Activated CD4-positive, alpha-beta T cell treated with anti-CD3 and anti-CD28 coated beads for 36 hours (primary cell): ENCODE results near the gene RHOBTB3. TPM values are rescaled to one million over a fixed set of nuclear protein-coding genes. Genes with fewer than 3 reads are reported as not detected.
A peak's percentile ranks its signal among the peaks of the same experiment; 100 is the strongest.
"Not testable (repeated sequence)": the region's sequence is repeated elsewhere in the genome, so short reads cannot be mapped to it uniquely, and the experiment has no call there.

ENCODE experiments used
- ATAC-seq: fragments of 200-7000 bp; cut with Tn5 transposase; one replicate; pipeline ENCODE4 v1.10.0; 2021; ENCODE audit warnings: mild to moderate bottlenecking, moderate library complexity
- CTCF ChIA-PET: fragments of 350-600 bp; sonication (Branson Sonifier 250); formaldehyde crosslinking; loops from one replicate; lab custom pipeline; 2021; ENCODE audit warnings: antibody characterized with exemption; lab: Charles Lee
- POLR2A ChIA-PET: fragments of 350-600 bp; sonication (Branson Sonifier 250); formaldehyde crosslinking; loops from one replicate; lab custom pipeline; 2021; ENCODE audit warnings: antibody characterized with exemption, inconsistent platforms; lab: Charles Lee
- DNase-seq: peaks from one replicate; pipeline ENCODE4 v3.0.0-alpha.2; 2020
- H3K27ac Mint-ChIP-seq: one replicate; pipeline ENCODE4 v1.8.0; 2021; ENCODE audit warnings: mixed read lengths
- H3K27me3 Mint-ChIP-seq: one replicate; pipeline ENCODE4 v1.8.0; 2021; ENCODE audit warnings: mixed read lengths
- H3K36me3 Mint-ChIP-seq: one replicate; pipeline ENCODE4 v1.8.0; 2021; ENCODE audit warnings: low read depth, mixed read lengths
- H3K4me1 Mint-ChIP-seq: one replicate; pipeline ENCODE4 v1.8.0; 2021; ENCODE audit warnings: mixed read lengths
- H3K4me3 Mint-ChIP-seq: one replicate; pipeline ENCODE4 v1.8.0; 2021; ENCODE audit warnings: mild to moderate bottlenecking, moderate library complexity, mixed read lengths
- H3K9me3 Mint-ChIP-seq: one replicate; pipeline ENCODE4 v1.8.0; 2021; ENCODE audit warnings: low read depth, mixed read lengths
- intact Hi-C, 2 experiments: fragments of 100-400 bp; cut with DNase I in 1 of 2; cut with micrococcal nuclease in 1 of 2; formaldehyde crosslinking; loops; one replicate each; pipeline versions ENCODE4 v1.14.2 to v1.15.1; 2022 to 2024; cut with DNase I, micrococcal nuclease
- total RNA-seq, 2 experiments: library from RNA; stranded (reverse); gene quantifications; one replicate each; pipeline ENCODE4 v1.2.3, GENCODE V29; 2021

RHOBTB3 gene
- total RNA-seq, 2 experiments from 2014 or later: 3.3 to 3.5 TPM

DNA sequence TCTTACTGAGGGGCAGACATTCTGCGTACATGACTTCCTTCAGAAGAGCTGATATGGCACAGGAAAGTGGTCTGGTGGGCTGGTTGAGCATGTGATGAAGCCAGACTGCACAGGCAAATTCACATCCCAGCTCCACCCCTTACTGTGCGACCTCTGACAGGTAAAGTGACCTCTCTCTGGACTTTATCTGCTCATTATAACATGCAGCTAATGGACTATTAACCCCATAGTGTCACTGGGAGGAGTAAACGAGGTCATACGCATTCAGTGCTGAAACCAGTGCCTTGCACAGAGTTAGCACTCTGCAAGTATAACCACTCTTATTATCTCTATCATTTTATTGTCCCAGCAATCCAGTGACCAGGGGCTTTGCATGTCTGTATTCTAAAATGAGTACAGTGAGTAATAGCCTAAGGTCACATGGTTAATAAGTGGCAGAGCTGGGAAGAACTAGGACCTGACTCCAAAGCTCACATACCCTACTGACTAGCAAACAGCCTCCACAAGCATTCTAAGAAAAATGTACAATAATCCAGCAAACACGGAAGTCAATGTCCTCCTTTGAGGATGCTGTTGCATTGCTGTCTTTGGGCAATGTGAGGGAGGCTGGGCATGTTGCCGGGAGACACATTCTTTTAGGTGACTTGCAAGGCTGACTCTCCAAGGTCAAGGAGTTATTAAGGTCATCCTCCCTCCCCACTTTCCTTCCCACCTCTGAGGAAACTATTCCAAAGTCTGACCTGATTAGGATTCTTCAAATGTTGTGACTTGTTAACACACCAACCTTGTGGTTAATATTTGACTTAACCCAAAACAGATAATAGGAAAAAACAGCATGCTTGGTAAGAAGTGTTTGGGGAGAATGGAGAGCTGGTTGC is 72.4 kb downstream of the RHOBTB3 start:
- no peak overlapping the region for H3K4me3 Mint-ChIP-seq
- intact Hi-C loops: no loop called here
- CTCF ChIA-PET: interaction anchor here (0.9 to 2.9 kb wide), 3 partner anchors 16 to 44 kb away, joined by 4 to 13 read pairs (median 4); no protein-coding TSS in a partner anchor
- H3K27me3 Mint-ChIP-seq: no peaks in the 10 kb centered on the region
- ATAC-seq (no peak), DNase-seq (no peak)
- H3K36me3 Mint-ChIP-seq: peaks cover 2% of the 10 kb centered on the region
- H3K9me3 Mint-ChIP-seq: no peaks in the 10 kb centered on the region
- H3K4me1 Mint-ChIP-seq: peaks cover 9% of the 10 kb centered on the region
- no peak overlapping the region for H3K27ac Mint-ChIP-seq
- POLR2A ChIA-PET: no interaction called here

GRCh38 chr5:95804736-95805539 is 73.8 kb downstream of the RHOBTB3 start:
- DNase-seq: no peak
- intact Hi-C loops: no loop called here
- no peaks in the 10 kb centered on the region for H3K27me3 Mint-ChIP-seq
- H3K4me1 Mint-ChIP-seq: peaks cover 23% of the 10 kb centered on the region
- no peak for ATAC-seq
- CTCF ChIA-PET: interaction anchor here (1.2 to 2.9 kb wide), 3 partner anchors 13 to 43 kb away, joined by 4 to 13 read pairs (median 4); no protein-coding TSS in a partner anchor
- no peaks in the 10 kb centered on the region for H3K9me3 Mint-ChIP-seq
- H3K36me3 Mint-ChIP-seq: peaks cover 2% of the 10 kb centered on the region
- POLR2A ChIA-PET: interaction anchor here (0.6 kb wide), 1 partner anchor 168 kb away, joined by 3 read pairs; no protein-coding TSS in a partner anchor
- no peak overlapping the region for H3K27ac Mint-ChIP-seq
- no peak overlapping the region for H3K4me3 Mint-ChIP-seq

DNA sequence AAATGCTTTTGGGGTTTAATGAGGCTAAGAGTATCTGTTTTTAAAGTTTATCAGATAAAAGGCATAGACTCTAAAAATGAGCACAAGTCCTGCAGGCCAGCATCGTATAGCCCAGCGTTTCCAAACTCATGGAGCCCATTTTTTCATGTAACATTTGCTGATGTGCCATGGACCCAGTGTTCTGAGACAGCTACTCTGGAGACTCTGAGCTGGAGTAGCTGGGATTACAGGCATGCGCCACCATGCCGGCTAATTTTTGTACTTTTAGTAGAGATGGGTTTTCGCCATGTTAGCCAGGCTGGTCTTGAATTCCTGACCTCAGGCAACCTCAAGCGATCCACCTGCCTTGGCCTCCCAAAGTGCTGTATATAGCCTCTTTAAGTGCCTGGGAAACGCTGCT is 75.6 kb downstream of the RHOBTB3 start:
- intact Hi-C loops: no loop called here
- no peaks in the 10 kb centered on the region for H3K9me3 Mint-ChIP-seq
- H3K4me3 Mint-ChIP-seq: no peak overlapping the region
- POLR2A ChIA-PET: interaction anchor here (0.6 kb wide), 2 partner anchors 26 to 151 kb away, joined by 3 read pairs; no protein-coding TSS in a partner anchor
- no peak for DNase-seq
- no peaks in the 10 kb centered on the region for H3K27me3 Mint-ChIP-seq
- H3K27ac Mint-ChIP-seq: no peak overlapping the region
- peaks cover 40% of the 10 kb centered on the region for H3K4me1 Mint-ChIP-seq
- CTCF ChIA-PET: interaction anchor here (4.4 kb wide), 1 partner anchor 25 kb away, joined by 41 read pairs; no protein-coding TSS in a partner anchor
- H3K36me3 Mint-ChIP-seq: peaks cover 2% of the 10 kb centered on the region
- ATAC-seq: no peak

GRCh38 chr5:95808013-95808685 is 77.0 kb downstream of the RHOBTB3 start:
- CTCF ChIA-PET: interaction anchor here (0.6 to 4.4 kb wide), 15 partner anchors 13 to 221 kb away, joined by 3 to 62 read pairs (median 4); partner anchors contain the start of gene GLRX
- Mint-ChIP-seq H3K4me1 (peaks cover 52% of the 10 kb centered on the region), H3K36me3 (peaks cover 3% of the 10 kb centered on the region), H3K4me3 (peak overlapping the region; percentile 28), H3K9me3 (no peaks in the 10 kb centered on the region), H3K27me3 (no peaks in the 10 kb centered on the region), H3K27ac (peak overlapping the region; percentile 85)
- DNase-seq: no peak
- no peak for ATAC-seq
- intact Hi-C loops: loop anchor here (1.0 to 2.0 kb wide), 4 partner anchors 14 to 35 kb away; partner anchors contain the start of gene GLRX (in 2 of the 2)
- POLR2A ChIA-PET: interaction anchor here (0.6 kb wide), 1 partner anchor 10 kb away, joined by 4 read pairs; no protein-coding TSS in a partner anchor

DNA sequence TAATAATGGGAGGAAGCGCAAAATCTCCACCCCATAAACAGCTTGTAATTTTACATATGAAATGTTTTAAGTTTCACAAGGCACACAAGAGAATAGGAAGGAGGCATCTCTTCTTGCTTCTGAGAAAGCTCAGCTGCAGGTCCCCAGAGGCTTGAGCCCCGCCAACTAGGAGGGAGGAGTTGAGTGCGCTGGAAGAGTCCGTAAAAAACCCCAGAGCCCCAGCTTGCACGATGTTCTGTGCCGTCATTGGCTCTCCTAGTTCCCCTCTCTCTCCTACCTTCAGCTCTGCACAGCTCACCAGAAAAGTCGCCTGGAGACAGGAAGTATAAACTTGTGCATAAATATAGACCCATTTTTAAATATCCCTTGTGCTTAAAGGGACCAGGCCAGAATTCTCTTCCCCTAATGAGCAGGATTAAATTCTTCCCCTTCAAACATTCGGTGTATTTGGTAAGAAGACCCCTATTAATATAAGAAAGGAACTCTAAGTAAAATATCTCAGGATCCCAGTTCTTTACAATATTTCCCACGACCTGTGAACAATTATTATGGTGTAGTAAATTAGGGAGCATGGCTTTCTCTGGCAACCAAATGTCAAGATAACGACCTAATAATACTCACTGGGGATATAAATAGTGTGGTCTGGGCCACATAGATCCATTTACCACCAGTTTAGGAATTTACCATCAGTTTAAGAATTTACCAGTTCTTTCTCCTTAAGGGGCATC is 77.7 kb downstream of the RHOBTB3 start:
- H3K27ac Mint-ChIP-seq: peak overlapping the region; percentile 85
- POLR2A ChIA-PET: interaction anchor here (0.6 to 1.0 kb wide), 2 partner anchors 10 to 13 kb away, joined by 3 to 4 read pairs; no protein-coding TSS in a partner anchor
- CTCF ChIA-PET: interaction anchor here (0.6 to 4.4 kb wide), 13 partner anchors 12 to 222 kb away, joined by 3 to 62 read pairs (median 5); partner anchors contain the start of gene GLRX
- DNase-seq: peak; percentile 87
- intact Hi-C loops: loop anchor here (1.0 to 2.0 kb wide), 6 partner anchors 9 to 34 kb away; partner anchors contain the start of gene GLRX (in 2 of the 2)
- peaks cover 7% of the 10 kb centered on the region for H3K36me3 Mint-ChIP-seq
- H3K9me3 Mint-ChIP-seq: no peaks in the 10 kb centered on the region
- H3K27me3 Mint-ChIP-seq: no peaks in the 10 kb centered on the region
- ATAC-seq: peak; percentile 99
- H3K4me1 Mint-ChIP-seq: peaks cover 56% of the 10 kb centered on the region
- H3K4me3 Mint-ChIP-seq: peak overlapping the region; percentile 28

DNA sequence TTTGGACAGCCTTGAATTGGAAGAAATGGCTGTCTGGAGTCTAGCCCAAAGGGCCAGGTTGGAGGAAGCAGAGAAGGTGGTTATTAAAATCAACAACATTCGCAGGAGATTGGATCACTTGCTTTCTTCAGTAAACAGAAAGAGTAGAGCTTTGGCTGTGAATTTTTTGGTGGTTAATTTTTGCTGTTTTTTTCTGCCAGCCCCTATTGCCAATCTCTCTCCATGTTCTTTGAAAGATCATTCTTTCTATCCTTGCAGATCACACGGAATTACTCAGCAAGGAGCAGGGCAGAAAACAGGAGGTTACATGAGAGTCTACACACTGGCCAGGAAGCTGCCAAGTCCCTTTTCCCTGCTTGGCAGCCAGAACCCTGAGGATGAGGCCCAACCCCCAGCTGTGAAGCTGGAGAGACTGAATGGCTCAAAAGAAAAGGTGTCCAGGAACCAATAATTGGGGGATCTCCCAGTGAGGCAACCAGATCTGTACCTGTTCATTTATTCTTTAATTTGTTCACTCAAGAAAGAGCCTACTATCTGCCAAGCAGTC is 78.4 kb downstream of the RHOBTB3 start:
- POLR2A ChIA-PET: interaction anchor here (0.9 to 1.0 kb wide), 2 partner anchors 11 to 12 kb away, joined by 3 read pairs; no protein-coding TSS in a partner anchor
- intact Hi-C loops: loop anchor here (1.0 to 2.0 kb wide), 4 partner anchors 9 to 25 kb away; partner anchors contain the start of gene GLRX (in 1 of the 2)
- ATAC-seq (no peak), DNase-seq (no peak)
- no peaks in the 10 kb centered on the region for H3K27me3 Mint-ChIP-seq
- peak overlapping the region; percentile 85 for H3K27ac Mint-ChIP-seq
- peak overlapping the region; percentile 28 for H3K4me3 Mint-ChIP-seq
- peaks cover 61% of the 10 kb centered on the region for H3K4me1 Mint-ChIP-seq
- H3K9me3 Mint-ChIP-seq: no peaks in the 10 kb centered on the region
- H3K36me3 Mint-ChIP-seq: peaks cover 12% of the 10 kb centered on the region
- CTCF ChIA-PET: interaction anchor here (0.6 to 4.4 kb wide), 7 partner anchors 12 to 268 kb away, joined by 3 to 62 read pairs (median 6); partner anchors contain the start of gene GLRX

DNA sequence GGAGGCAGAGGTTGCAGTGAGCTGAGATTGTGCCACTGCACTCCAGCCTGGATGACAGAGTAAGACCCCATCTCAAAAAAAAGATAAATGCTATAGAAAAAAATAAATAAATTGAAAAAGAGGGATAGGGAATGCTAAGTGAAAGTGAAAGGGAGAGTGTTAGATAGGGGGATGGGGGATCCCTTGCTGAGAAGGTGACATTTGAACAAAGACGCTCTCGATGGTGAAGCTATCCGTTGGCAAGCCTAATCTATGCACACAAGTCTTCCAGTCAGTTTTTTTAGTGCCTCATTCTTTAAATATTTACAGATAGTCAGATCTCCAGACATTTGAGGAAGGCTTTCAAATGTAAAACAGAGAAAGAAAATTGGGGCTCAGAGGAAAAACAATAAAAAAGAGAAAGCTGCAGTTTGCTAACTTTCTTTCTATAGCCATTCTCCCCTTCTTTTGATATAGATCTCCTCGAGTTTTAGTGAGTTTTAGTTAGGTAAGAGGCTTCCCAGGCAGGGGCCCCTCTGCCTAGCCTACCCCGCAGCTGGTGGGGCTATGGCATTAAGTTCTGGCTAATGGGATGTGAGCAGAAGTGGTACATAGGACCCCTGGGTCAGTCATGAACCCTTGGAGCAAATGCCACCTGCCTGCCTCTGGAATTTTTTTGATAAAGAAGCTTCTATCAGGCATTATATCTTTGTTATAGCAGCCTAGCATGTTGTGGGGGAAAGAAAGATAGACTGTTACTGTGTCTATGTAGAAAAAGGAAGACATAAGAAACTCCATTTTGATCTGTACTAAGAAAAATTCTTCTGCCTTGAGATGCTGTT is 79.4 kb downstream of the RHOBTB3 start:
- peaks cover 15% of the 10 kb centered on the region for H3K36me3 Mint-ChIP-seq
- H3K27me3 Mint-ChIP-seq: no peaks in the 10 kb centered on the region
- intact Hi-C loops: no loop called here
- ATAC-seq: no peak
- H3K27ac Mint-ChIP-seq: peak overlapping the region; percentile 87
- peaks cover 69% of the 10 kb centered on the region for H3K4me1 Mint-ChIP-seq
- H3K9me3 Mint-ChIP-seq: no peaks in the 10 kb centered on the region
- ChIA-PET POLR2A (interaction anchor here (0.9 to 1.0 kb wide), 2 partner anchors 11 to 12 kb away, joined by 3 read pairs; no protein-coding TSS in a partner anchor), CTCF (interaction anchor here (0.8 to 4.0 kb wide), 7 partner anchors 11 to 86 kb away, joined by 3 to 62 read pairs (median 4); partner anchors contain the start of gene GLRX)
- DNase-seq: no peak
- H3K4me3 Mint-ChIP-seq: peak overlapping the region; percentile 53

DNA sequence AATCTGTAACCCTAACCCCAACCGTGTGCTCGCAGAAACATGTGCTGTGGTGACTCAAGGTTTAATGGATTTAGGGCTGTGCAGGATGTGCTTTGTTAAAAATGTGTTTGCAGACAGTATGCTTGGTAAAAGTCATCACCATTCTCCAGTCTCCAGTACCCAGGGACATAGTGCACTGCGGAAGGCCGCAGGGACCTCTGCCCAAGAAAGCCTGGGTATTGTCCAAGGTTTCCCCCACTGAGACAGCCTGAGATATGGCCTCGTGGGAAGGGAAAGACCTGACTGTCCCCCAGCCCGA is 79.9 kb downstream of the RHOBTB3 start:
- Mint-ChIP-seq H3K27ac (peak overlapping the region; percentile 87), H3K4me1 (peaks cover 75% of the 10 kb centered on the region), H3K36me3 (peaks cover 19% of the 10 kb centered on the region)
- DNase-seq, H3K4me3 Mint-ChIP-seq, intact Hi-C loops, ATAC-seq, H3K27me3 Mint-ChIP-seq, POLR2A ChIA-PET, H3K9me3 Mint-ChIP-seq: not testable (repeated sequence)
- CTCF ChIA-PET: interaction anchor here (1.0 to 4.0 kb wide), 3 partner anchors 10 to 51 kb away, joined by 4 to 62 read pairs (median 4); partner anchors contain the start of gene GLRX

DNA sequence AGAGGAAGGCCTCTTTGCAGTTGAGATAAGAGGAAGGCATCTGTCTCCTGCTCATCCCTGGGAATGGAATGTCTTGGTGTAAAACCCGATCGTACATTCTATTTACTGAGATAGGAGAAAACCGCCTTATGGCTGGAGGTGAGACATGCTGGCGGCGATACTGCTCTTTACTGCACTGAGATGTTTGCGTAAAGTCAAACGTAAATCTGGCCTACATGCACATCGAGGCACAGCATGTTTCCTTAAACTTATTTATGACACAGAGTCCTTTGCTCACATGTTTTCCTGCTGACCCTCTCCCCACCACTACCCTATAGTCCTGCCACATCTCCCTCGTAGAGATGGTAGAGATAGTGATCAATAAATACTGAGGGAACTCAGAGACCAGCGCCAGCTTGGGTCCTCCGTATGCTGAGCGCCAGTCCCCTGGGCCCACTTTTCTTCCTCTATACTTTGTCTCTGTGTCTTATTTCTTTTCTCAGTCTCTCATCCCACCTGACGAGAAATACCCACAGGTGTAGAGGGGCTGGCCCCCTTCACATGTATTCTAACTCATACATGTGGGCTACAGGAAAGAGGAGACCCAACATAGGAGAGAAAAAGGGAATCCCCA is 80.4 kb downstream of the RHOBTB3 start:
- POLR2A ChIA-PET, intact Hi-C loops, H3K9me3 Mint-ChIP-seq, ATAC-seq, H3K27me3 Mint-ChIP-seq, DNase-seq, H3K4me3 Mint-ChIP-seq: not testable (repeated sequence)
- H3K27ac Mint-ChIP-seq: peak overlapping the region; percentile 87
- H3K4me1 Mint-ChIP-seq: peaks cover 80% of the 10 kb centered on the region
- H3K36me3 Mint-ChIP-seq: peaks cover 21% of the 10 kb centered on the region
- CTCF ChIA-PET: interaction anchor here (1.0 to 4.0 kb wide), 5 partner anchors 10 to 81 kb away, joined by 4 to 62 read pairs (median 5); partner anchors contain the start of genes GLRX and RHOBTB3
